ENCODE results near the gene EIPR1.

EIPR1 gene

GRCh38 chr2:3377612-3378432 lies at the start of gene EIPR1:
Gene EIPR1, minus strand, starts transcription at chr2:3377818. Its CDS starts 129 bp downstream, at chr2:3377689.
- peak; percentile 96 for DNase-seq (ENCODE audit: low spot score)

GRCh38 chr2:3427272-3427671 lies 49.7 kb upstream of the EIPR1 start:
- DNase-seq (ENCODE audit: low spot score): no peak

- DNase-seq (ENCODE audit: low spot score): no peak
Observed at GRCh38 chr2:3426615-3427014, 49.0 kb upstream of the EIPR1 start.

GRCh38 chr2:3424171-3424795 lies 46.7 kb upstream of the EIPR1 start:
- no peak for DNase-seq (ENCODE audit: low spot score)

- DNase-seq (ENCODE audit: low spot score): peak; percentile 61
Observed at GRCh38 chr2:3423492-3424170, 46.0 kb upstream of the EIPR1 start.

- DNase-seq (ENCODE audit: low spot score): no peak
Observed at GRCh38 chr2:3422161-3422779, 44.7 kb upstream of the EIPR1 start.

- no peak for DNase-seq (ENCODE audit: low spot score)
Observed at GRCh38 chr2:3421580-3421979, 44.0 kb upstream of the EIPR1 start.

GRCh38 chr2:3420769-3421397 lies 43.3 kb upstream of the EIPR1 start:
- no peak for DNase-seq (ENCODE audit: low spot score)

- no peak for DNase-seq (ENCODE audit: low spot score)
Observed at GRCh38 chr2:3420076-3420768, 42.6 kb upstream of the EIPR1 start.

- DNase-seq (ENCODE audit: low spot score): no peak
Observed at GRCh38 chr2:3418766-3419404, 41.3 kb upstream of the EIPR1 start.

GRCh38 chr2:3414133-3414860 lies 36.7 kb upstream of the EIPR1 start:
- DNase-seq (ENCODE audit: low spot score): no peak

- no peak for DNase-seq (ENCODE audit: low spot score)
Observed at GRCh38 chr2:3413697-3414096, 36.1 kb upstream of the EIPR1 start.

GRCh38 chr2:3411103-3411502 lies 33.5 kb upstream of the EIPR1 start:
- DNase-seq (ENCODE audit: low spot score): no peak

- DNase-seq (ENCODE audit: low spot score): no peak
Observed at GRCh38 chr2:3409627-3410170, 32.1 kb upstream of the EIPR1 start.

GRCh38 chr2:3408781-3409180 lies 31.2 kb upstream of the EIPR1 start:
- no peak for DNase-seq (ENCODE audit: low spot score)

- no peak for DNase-seq (ENCODE audit: low spot score)
Observed at GRCh38 chr2:3406501-3406900, 28.9 kb upstream of the EIPR1 start.

GRCh38 chr2:3405876-3406275 lies 28.3 kb upstream of the EIPR1 start:
- DNase-seq (ENCODE audit: low spot score): no peak

- DNase-seq (ENCODE audit: low spot score): no peak
Observed at GRCh38 chr2:3405307-3405706, 27.7 kb upstream of the EIPR1 start.

GRCh38 chr2:3404349-3404894 lies 26.8 kb upstream of the EIPR1 start:
- no peak for DNase-seq (ENCODE audit: low spot score)

Data from CD4-positive, alpha-beta T cell treated with Interleukin-6 at 100 ng/mL for 8 hours (primary cell).